ENCODE results near the gene RASIP1.
A peak's percentile ranks its signal among the peaks of the same experiment; 100 is the strongest.

RASIP1 gene

DNA sequence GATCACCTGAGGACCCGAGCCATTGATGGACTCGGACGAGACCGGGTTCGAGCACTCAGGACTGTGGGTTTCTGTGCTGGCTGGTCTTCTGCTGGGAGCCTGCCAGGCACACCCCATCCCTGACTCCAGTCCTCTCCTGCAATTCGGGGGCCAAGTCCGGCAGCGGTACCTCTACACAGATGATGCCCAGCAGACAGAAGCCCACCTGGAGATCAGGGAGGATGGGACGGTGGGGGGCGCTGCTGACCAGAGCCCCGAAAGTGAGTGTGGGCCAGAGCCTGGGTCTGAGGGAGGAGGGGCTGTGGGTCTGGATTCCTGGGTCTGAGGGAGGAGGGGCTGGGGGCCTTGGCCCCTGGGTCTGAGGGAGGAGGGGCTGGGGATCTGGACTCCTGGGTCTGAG is 15.8 kb upstream of the RASIP1 start:
- DNase-seq (ENCODE audit: low read depth): no peak

DNA sequence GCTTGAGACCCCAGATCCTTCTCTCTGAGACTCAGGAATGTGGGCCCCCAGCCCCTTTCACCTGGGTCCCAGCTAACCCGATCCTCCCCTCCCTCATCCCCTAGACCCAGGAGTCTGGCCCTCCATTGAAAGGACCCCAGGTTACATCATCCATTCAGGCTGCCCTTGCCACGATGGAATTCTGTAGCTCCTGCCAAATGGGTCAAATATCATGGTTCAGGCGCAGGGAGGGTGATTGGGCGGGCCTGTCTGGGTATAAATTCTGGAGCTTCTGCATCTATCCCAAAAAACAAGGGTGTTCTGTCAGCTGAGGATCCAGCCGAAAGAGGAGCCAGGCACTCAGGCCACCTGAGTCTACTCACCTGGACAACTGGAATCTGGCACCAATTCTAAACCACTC is 15.4 kb upstream of the RASIP1 start:
- no peak for DNase-seq (ENCODE audit: low read depth)

DNA sequence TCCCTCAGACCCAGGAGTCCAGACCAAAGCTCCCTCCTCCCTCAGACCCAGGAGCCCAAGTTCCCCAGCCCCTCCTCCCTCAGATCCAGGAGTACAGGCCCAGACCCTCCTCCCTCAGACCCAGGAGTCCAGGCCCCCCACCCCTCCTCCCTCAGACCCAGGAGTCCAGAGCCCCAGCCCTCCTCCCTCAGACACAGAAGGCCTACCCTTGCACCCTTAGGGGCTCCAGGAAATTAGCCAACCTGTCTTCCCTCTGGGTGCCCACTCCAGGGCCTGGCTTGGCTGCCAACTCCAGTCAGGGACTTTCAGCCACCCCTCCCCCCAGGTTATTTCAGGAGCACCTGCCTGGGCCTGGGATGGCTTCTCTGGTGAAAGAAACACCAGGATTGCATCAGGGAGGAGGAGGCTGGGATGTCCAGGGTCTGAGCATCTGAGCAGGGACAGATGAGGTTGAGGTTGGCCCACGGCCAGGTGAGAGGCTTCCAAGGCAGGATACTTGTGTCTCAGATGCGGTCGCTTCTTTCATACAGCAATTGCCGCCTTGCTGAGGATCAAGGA is 14.8 kb upstream of the RASIP1 start, which contains the start of gene FGF21:
TSS of gene FGF21 (plus strand) at position 441 of the 558 bp plus-strand sequence. CDS start 713 bp downstream, outside the sequence.
- peak; percentile 20 for DNase-seq (ENCODE audit: low read depth)

DNA sequence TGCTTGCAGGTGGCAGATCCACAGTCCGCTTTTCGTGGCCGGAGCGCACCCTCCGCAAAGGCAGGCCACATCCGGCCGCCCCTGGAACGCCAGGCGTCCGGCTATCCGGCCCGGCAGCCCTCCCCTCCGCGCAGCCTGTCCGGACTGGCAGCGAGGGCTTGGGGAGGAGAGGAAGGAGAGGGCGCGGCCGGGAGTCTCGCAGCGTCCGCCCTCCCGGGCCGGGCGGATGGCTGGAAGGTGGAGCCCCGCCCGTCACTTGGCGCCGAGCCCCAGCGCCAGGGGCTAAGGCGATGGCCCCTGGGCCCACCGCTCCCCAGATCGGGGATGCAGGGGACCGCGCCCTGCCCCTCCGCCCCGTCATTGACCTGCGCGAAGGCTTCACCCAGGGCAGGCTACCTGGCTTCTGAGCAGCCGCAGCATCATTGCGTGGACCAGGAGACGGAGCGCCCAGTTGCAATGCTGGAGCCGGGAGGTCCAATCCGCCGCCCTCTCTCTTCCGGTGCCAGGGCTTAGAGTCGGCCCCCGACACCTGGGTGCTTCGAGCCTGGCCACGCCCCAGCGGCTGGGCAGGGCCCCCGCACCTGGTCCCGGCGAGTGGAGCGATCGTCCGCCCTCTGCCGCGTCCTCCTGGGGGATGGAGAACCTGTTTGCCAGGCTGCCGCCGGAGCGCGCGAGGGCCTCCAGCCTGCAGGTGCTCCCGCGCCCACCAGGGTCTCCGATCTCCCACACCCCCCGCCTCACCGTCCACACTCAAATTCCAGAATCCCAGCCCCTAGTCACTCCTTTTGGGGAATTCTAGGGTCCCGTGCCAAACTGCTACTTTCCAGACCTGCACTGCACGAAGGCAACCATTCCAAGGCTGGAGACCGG is 12.3 kb upstream of the RASIP1 start, which contains the start of gene FUT1:
TSS of gene FUT1 (minus strand) at position 146 of the 870 bp plus-strand sequence. CDS start 1,360 bp downstream, outside the sequence.
- peak; percentile 67 for DNase-seq (ENCODE audit: low read depth)

DNA sequence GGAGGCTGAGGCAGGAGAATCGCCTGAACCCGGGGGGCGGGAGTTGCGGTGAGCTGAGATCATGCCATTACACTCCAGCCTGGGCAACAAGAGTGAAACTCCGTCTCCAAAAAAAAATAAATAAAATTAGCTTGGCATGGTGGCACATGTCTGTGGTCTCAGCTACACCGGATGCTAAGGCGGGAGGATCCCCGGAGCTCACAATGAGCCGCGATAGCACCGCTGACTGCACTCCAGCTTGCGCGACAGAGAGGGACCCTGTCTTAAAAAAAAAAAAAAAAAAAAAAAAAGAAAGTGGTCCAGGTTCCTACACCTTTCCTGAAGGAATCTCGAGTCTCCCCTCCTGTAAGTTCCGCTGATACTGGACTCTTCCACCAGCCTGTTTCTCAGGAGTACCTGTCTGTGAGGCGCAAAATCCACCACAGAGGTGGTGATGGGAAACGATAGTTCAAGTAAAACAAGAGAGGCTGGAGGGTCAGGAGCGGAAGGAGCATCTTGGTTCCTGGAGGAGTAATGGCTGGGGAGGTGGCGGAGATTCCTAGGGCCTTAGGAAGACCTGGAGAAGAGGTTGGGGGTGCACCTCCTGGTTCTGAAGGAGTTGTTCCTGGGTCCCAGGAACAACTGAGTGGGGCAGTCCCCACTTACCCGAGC is 11.6 kb upstream of the RASIP1 start:
- DNase-seq (ENCODE audit: low read depth): no peak

DNA sequence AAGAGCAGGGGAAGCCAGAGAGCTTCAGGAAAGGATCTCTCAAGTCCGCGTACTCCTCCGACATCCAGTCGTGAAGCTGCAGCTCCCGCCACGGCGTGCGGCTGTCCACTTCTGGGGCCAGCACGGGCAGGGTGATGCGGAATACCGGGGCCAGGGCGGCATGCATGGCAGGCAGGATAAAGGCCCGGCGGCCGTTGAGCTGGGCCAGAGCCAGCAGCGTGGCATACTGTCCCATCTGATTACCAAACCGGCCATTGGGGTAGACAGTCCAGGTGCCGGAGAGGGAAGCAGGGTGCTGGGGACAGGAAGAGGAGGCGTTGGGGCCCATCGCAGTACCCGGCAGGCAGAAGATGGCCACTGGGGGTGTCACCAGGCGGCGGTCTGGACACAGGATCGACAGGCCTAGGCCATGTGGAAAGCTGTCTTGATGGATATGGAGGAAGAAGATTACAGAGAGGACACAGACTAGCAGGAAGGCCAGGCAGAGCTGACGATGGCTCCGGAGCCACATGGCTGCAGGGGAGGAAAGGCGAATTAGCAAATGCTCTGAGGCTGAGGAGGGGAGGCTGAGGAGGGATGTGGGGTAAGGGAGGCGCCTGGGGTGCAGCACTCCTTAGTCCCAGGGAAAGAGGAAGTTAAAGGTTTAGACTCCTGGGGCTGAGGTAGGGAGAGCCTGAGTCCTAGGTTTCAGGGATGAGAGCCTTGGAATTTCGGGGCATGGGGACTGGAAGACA is 10.5 kb upstream of the RASIP1 start:
- no peak for DNase-seq (ENCODE audit: low read depth)

DNA sequence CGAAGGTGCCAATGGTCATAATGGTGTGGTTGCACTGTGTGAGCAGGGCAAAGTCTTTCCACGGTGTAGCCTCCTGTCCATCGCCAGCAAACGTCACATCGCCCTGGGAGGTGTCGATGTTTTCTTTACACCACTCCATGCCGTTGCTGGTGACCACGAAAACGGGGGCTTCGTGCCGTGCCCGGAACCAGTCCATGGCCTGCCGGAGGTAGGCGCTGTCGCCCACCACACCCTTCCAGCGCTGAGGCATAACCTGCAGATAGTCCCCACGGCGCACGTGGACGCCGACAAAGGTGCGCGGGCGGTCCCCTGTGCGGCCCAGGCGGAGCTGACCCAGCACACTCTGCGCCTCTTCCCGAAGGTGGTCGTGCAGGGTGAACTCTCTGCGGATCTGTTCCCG is 9.9 kb upstream of the RASIP1 start:
- DNase-seq (ENCODE audit: low read depth): no peak

DNA sequence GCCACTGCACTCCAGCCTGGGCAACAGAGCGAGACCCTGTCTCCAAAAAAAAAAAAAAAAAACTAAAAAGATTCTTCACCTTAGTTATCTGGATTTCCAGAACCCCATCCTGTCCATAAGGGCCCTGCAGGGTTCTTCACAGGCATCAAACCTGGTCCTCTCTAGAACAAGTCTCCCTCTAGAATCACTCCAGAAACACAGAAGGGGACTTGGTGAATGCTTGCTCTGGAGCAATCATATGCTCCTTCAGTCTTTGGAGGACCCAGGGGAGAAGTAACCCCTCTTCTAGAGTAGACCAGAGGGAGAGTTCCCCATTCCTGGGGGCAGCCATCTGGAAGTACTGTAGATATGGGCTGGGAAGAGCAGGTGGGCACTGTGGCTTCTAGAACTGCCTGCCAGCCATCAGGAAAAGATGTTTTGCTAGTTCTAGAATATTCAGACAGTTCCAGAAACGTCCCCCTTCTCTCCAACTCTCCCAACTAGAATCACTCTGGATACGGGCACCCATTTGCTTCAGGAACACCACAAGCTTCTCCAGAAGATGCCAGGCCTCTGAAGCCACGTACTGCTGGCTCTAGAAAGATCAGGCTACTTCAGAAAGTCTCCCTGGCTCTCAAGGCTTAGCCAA is 9.3 kb upstream of the RASIP1 start:
- DNase-seq (ENCODE audit: low read depth): no peak

DNA sequence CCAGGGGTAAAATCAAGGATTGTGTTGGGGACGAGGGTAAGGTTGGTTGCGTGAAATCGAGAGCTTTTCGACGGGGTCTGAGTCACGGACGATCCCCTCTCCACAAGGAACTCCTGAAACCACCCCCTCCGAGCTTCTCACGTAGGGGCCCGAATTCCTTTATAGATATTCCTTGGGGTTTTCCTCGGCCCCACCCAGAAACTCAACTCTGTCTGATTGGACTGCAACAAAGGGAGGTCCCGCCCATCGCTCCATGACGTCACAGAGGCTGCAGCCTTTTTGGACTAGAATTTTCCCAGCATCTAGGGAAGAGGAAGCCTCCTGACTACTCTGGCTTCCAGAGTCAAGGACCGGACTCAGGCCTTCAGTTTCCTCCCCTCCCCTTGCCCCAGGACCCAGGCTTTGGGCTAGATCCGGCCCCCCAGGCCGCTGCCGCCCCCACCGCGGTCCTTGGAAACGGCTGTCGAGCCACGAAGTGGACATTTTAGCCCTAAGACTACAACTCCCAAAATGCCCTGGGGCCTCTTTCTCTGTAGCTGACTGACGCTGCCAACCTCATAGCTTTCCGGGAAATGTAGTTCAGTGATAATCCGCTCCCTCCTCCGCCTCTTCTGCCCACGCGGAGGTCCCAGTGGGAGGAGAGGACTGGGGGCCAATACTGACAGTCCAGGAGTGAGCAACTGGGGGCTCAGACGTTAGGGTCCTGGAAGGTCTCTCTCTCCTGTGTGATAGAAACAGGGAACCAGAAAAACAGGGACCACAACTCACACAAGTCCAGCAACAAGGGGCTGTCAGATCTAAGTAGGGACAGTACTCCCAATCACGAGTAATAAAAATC is 6.5 kb upstream of the RASIP1 start, which contains the start of gene IZUMO1:
TSS of gene IZUMO1 (minus strand) at position 172 of the 838 bp plus-strand sequence. CDS start 1,050 bp downstream, outside the sequence.
- DNase-seq (ENCODE audit: low read depth): peak; percentile 93

DNA sequence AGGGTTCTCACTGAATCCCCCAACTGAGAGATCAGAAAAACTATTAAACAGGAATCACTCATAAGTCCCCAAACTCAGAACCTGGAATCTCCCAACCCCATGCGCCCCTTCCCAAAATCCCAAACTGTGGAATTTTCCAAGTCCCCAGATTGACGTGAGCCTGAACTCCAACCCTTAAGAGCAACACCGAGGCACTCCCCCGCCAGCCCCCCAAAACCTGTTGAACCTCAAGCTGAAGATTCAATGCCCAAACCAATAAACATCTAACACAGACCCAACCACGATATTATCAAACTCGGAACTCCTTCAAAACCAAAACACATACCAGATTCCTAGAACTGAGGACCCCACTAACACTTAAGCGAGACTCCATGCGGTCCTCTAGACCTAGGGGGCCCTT is 5.7 kb upstream of the RASIP1 start:
- no peak for DNase-seq (ENCODE audit: low read depth)

DNA sequence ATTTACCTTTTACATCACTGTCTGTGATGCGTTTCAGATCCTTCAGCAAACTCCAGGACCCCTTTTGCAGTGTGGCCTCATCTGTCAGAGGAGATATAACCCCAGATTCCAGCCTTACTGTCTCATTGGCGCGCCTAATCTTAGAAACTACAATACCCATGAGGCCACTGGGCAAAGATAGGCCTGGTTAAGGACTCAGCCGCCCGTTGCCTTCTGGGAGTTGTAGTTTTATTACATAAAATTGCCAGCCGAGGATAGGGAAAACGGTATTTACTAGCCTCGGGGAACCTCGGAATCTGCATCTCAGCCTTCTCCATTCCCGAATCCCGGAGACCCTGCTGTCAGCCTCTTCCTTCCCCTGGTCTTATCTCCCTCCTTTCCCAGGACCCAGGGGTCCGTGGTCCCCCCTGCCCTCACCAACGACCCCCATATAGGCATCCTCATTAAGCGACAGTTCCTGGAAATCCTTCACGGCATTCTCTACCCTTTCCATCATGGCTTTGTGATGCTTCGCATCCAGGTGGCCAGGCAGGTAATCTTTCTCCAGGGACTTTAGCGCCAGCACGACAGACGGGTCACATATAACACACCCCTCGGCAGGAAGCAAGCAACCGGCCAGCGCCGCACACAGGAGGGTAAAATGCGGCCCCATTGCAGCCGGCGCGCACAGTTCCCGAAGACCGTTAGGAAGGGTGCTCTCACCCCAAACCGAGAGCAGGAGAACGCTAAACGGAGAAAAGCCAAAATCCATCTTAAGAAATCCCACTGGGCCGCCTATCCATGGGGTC is 5.0 kb upstream of the RASIP1 start:
- DNase-seq (ENCODE audit: low read depth): peak; percentile 81

DNA sequence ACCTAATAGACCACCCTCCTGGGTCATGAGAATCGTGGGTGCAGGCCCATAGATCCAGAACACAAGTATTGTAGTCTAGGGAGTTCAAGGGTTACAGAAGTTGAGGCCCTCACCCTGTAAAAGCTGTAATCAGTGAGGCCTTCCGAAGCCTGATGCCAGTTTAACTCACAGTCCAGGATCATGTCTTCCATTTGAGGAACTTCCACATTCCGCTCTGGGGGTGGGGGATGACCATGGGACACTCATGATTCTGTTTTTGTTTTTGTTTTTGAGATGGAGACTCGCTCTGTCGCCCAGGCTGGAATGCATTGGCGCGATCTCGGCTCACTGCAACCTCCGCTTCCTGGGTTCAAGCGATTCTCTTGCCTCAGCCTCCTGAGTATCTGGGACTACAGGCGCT is 1.7 kb upstream of the RASIP1 start:
- no peak for DNase-seq (ENCODE audit: low read depth)

DNA sequence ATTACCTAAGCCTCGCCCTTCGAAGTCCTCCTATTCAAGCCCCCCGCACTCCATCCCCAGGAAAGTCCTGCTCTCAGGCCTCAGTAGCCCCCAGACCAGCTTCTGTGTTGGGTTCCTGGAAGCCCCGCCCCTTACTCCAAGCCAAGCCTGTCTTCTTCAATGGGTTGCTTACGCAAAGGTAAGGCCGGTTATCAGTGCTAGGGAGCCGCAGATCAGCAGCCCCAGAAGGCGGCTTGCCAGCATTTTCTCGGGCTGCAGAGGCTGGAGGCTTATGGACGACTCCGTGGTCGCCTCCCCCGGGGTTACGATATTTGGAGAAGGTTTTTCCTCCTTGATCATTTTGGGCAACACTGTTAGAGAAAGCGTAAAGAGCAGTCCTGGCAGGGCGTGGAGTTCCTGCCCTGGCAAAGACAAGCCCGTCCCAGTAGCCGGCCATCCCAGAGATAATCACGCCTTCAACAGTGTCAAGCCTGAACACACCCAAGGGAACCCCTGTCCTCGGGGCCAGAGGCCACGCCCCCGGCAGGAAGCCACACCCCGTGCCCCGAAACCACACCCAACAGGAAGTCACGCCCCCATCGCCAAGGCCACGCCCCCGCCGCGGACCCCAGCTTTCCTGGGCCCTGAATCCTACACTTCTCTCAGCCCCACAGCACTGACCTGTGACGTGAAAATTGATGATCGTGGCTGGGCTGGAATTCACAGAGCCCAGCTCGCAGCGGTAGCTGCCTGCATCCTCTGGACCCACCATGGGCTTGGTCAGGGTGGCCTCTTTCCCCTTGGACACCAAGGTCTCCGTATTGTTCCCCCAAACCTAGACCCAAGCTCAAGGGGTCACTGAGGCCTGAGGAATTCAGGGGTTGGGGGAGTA is 954 bp upstream of the RASIP1 start:
- DNase-seq (ENCODE audit: low read depth): no peak

DNA sequence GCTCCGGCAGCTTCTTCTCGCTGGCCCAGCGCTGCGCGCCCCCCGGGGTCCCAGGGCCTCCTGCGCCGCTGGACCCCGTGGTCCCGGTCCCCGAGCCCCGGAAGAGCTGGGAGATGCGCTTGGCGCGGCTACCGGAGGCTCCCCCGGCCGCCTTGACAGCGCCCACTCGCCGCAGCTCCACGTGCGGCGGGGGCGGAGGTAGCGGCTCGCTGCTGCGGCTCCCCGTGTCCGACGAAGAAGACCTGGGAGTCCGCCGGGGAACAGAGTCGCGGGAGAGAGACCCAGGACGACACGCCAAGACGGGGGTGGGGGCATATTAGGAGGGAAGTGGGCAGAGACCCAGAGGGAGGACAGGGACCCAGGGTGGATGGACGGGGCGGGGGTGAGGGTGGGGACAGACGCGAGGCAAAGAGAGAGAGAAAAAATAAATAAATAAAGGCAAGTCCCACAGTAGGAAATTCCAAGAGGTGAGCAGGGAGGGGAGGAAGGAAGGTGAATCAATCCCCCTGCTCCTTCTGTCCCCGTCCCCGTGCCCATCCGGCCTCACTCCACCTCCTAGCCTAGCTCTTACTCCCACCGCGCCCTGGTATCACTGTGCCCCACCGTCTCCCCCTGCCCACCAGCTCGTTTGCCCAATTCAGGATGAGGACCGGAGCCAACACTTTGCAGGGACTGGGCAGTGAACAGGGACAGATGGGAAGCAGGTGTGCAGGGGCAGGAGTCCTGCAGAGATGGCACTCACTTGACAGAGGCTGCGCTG is 826 bp downstream of the RASIP1 start:
- DNase-seq (ENCODE audit: low read depth): no peak

DNA sequence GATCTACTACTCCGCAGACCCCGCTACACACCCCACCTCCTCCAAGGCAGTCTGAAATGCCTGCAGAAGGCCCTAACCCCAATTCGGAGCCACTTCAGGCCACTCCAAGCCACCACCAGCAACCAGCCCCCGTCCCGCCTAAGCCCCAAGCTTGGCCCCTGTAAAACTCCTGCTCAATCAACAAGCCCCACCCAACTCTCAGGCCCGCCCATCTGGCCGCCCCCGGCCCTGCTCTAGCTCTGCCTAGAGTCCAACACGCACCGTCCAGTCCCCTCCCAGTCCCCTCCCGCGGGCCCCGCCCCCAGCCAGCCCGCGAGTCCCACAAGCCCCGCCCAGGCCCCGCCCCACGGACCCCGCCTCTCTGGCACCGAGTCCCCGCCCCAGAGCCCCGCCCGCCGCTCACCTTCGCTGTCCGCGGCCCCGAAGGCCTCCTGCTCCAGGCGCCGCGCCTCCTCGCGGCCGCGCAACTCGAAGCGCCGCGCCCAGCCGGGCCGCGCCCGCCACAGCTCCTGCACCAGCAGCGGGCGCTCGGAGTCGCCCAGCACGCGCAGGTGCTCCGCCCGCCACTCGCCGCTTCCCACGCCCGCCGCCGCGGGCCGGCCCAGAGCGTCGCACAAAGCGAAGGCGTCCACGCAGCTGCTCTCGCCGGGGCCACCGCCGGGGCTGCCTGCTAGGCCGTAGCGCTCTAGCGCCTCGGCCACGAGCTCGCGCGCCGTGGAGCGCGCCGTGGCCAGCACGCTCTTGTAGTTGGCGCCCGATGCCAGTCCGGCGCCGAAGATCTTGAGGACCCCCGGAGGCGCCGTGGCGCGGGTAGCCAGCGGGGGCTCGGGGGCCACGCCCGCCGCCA is 1.6 kb downstream of the RASIP1 start:
- peak; percentile 83 for DNase-seq (ENCODE audit: low read depth)

DNA sequence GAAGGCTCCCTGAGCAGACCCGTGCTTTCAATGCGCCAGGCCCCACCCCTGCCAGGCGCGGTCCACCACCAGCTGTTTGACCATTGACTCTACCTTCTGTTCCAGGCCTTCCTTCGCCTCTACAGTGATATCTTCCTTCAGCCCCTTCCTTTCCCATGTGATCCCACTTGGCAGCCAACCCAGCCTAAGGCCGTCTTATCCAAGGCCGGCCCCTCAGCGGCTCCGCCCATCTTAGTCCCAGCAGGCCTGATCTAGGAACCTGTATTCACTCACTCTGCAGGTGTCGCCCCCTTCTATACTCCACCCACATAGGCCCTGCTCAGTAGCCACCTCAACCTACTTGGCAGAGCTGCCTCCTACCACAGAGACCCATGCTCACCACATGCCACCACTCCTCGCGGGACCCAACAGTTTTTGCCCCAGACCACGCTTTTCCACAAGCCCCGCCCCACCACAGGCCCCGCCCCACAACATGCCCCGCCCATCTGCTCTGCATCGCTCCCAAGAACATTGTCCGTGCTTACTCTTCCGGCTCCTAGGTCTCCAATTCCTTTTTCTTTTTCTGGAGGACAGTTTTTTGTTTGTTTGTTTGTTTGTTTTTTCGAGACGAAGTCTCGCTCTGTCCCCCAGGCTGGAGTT is 2.9 kb downstream of the RASIP1 start:
- DNase-seq (ENCODE audit: low read depth): no peak
